Activated CD8-positive, alpha-beta T cell treated with anti-CD3 and anti-CD28 coated beads for 36 hours (primary cell): Measurements from ENCODE around the gene MKNK2. TPM values are rescaled to one million over a fixed set of nuclear protein-coding genes. Genes with fewer than 3 reads are reported as not detected.
"Not testable (repeated sequence)": the region's sequence is repeated elsewhere in the genome, so short reads cannot be mapped to it uniquely, and the experiment has no call there.

Experiments used
- ATAC-seq: fragments of 200-7000 bp; cut with Tn5 transposase; one replicate; pipeline ENCODE4 v1.10.0; 2021; ENCODE audit warnings: mild to moderate bottlenecking, moderate library complexity
- CTCF ChIA-PET: fragments of 350-600 bp; sonication (Branson Sonifier 250); formaldehyde crosslinking; loops from one replicate; lab custom pipeline; 2021; ENCODE audit warnings: antibody characterized with exemption; lab: Charles Lee
- POLR2A ChIA-PET: fragments of 350-600 bp; sonication (Branson Sonifier 250); formaldehyde crosslinking; loops from one replicate; lab custom pipeline; 2021; ENCODE audit warnings: antibody characterized with exemption; lab: Charles Lee
- DNase-seq: peaks from one replicate; pipeline ENCODE4 v3.0.0-alpha.2; 2020
- H3K27ac Mint-ChIP-seq: one replicate; pipeline ENCODE4 v1.8.0; 2021; ENCODE audit warnings: mild to moderate bottlenecking, mixed read lengths
- H3K27me3 Mint-ChIP-seq: one replicate; pipeline ENCODE4 v1.8.0; 2021; ENCODE audit warnings: mixed read lengths
- H3K36me3 Mint-ChIP-seq: one replicate; pipeline ENCODE4 v1.8.0; 2021; ENCODE audit warnings: low read depth, mixed read lengths
- H3K4me1 Mint-ChIP-seq: one replicate; pipeline ENCODE4 v1.8.0; 2021; ENCODE audit warnings: low read depth, mixed read lengths
- H3K4me3 Mint-ChIP-seq: one replicate; pipeline ENCODE4 v1.8.0; 2021; ENCODE audit warnings: mild to moderate bottlenecking, moderate library complexity, mixed read lengths
- H3K9me3 Mint-ChIP-seq: one replicate; pipeline ENCODE4 v1.8.0; 2021; ENCODE audit warnings: mixed read lengths
- intact Hi-C: fragments of 100-400 bp; cut with micrococcal nuclease; formaldehyde crosslinking; loops from one replicate; pipeline ENCODE4 v1.10.0; 2022
- total RNA-seq, 2 experiments: library from RNA; stranded (reverse); gene quantifications; one replicate each; pipeline ENCODE4 v1.2.3, GENCODE V29; 2021
- TF ChIP-seq, protein P1 (sequence below): fragments of 200-600 bp; IDR thresholded peaks from one replicate; pipeline ENCODE4 v1.8.0; 2022; ENCODE audit warnings: antibody characterized with exemption, mild to moderate bottlenecking

The MKNK2 gene
- total RNA-seq, 2 experiments from 2014 or later: 323 to 327 TPM

DNA sequence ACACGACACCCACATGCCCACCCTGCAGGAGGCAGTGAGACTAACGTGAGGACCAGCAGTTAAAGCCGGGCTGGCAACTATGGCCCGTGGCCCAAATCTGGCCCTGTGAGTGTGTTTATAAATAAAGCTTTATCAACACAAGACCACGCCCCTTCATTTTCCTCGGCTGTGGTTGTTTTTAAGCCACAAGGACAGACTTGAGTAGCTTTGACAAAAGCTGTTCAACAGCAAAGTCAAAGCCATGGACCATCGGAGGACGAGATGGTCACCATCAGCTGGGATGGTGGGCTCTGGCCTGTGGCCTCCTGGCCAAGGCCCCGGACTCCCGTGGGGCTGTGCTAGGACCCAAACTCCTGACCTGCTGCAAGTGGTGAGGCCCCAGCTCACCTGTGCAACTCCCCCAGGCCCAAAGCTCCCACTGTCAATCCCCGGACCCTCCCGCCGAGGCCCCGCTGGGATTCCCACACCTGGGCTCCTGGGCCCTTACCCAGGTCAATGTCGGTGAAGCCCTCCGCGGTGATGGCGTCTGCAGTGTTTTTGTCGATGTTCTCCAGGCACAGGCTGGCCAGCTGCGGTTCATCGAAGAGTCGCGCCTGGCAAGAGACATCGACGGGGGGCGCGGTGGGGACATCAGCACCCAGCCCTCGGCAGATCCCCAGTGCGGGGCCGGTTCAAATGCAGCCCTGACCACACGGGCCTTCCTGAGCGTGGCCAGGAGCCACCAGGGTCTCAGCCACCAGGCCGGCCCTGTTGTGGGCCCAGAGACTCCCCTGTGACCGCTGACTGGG is 60.6 kb downstream of the MKNK2 start:
- TF ChIP-seq, protein P1, sequence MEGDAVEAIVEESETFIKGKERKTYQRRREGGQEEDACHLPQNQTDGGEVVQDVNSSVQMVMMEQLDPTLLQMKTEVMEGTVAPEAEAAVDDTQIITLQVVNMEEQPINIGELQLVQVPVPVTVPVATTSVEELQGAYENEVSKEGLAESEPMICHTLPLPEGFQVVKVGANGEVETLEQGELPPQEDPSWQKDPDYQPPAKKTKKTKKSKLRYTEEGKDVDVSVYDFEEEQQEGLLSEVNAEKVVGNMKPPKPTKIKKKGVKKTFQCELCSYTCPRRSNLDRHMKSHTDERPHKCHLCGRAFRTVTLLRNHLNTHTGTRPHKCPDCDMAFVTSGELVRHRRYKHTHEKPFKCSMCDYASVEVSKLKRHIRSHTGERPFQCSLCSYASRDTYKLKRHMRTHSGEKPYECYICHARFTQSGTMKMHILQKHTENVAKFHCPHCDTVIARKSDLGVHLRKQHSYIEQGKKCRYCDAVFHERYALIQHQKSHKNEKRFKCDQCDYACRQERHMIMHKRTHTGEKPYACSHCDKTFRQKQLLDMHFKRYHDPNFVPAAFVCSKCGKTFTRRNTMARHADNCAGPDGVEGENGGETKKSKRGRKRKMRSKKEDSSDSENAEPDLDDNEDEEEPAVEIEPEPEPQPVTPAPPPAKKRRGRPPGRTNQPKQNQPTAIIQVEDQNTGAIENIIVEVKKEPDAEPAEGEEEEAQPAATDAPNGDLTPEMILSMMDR: no peak
- no peak for DNase-seq
- Mint-ChIP-seq H3K36me3 (peaks cover 3% of the 10 kb centered on the region), H3K27ac (no peak overlapping the region), H3K27me3 (no peaks in the 10 kb centered on the region), H3K4me3 (no peak overlapping the region), H3K9me3 (no peaks in the 10 kb centered on the region), H3K4me1 (no peaks in the 10 kb centered on the region)
- intact Hi-C loops: no loop called here
- POLR2A ChIA-PET: interaction anchor here (1.1 to 1.7 kb wide), 3 partner anchors 15 to 81 kb away, joined by 3 to 5 read pairs (median 4); no protein-coding TSS in a partner anchor
- CTCF ChIA-PET: no interaction called here
- ATAC-seq: no peak

DNA sequence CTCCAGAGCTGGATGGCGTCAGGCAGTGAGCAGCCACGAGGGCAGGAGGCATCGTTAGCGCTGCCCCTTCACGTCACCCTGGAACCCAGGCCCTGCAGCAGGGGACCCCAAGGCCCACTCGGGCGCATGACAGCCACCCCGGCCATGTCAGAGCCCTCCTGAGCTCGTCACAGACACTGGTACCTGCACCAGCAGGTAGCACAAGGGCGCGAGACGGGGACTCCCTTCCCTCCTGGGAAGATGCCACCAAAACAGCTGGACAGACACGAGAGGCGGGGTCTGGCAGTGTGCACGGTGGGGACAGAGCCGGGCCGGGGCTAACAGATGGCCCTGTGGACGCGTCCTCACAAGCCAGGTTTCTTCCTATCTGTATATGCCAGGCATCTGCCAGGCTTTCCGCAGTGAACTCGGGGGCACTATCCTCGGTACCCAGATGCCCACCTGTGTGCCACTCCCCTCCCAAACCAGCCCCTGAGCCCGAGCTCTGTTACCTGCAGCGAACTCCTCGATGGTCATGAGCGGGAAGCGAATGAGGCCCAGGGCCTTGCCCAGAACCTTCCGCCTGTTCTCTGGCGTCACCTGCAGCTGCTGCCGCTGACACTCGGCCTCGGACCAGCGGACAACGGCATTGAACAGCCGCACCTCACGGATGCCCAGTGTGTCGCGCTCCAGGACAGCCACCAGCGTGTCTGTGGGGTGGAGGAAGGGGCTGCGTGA is 61.4 kb downstream of the MKNK2 start:
- ChIA-PET CTCF (no interaction called here), POLR2A (interaction anchor here (0.6 to 1.7 kb wide), 3 partner anchors 14 to 73 kb away, joined by 3 to 5 read pairs (median 4); no protein-coding TSS in a partner anchor)
- DNase-seq: no peak
- Mint-ChIP-seq H3K4me1 (no peaks in the 10 kb centered on the region), H3K36me3 (peaks cover 7% of the 10 kb centered on the region), H3K4me3 (no peak overlapping the region), H3K9me3 (no peaks in the 10 kb centered on the region), H3K27me3 (no peaks in the 10 kb centered on the region), H3K27ac (no peak overlapping the region)
- TF ChIP-seq, protein P1: no peak
- no peak for ATAC-seq
- intact Hi-C loops: no loop called here

DNA sequence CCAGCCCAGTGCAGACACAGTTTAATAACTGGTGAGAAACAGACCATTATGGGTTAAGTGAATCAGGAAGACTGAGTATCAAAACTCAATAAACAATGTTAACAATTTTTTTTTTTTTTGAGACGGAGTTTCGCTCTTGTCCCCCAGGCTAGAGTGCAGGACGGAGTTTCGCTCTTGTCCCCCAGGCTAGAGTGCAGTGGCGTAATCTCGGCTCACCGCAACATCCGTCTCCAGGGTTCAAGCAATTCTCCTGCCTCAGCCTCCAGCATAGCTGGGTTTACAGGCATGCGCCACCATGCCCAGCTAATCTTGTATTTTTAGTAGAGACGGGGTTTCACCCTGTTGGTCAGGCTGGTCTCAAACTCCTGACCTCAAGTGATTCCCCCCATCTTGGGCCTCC is 62.6 kb downstream of the MKNK2 start:
- POLR2A ChIA-PET: not testable (repeated sequence)

More for the DNA sequence above, 62.6 kb downstream of the MKNK2 start:
- H3K27ac Mint-ChIP-seq, H3K9me3 Mint-ChIP-seq, intact Hi-C loops, H3K27me3 Mint-ChIP-seq, H3K36me3 Mint-ChIP-seq, ATAC-seq, H3K4me1 Mint-ChIP-seq, H3K4me3 Mint-ChIP-seq, DNase-seq: not testable (repeated sequence)
- CTCF ChIA-PET: interaction anchor here (0.7 to 1.2 kb wide), 2 partner anchors 31 to 192 kb away, joined by 3 to 4 read pairs; no protein-coding TSS in a partner anchor

Other genes with a start within 250 kb of the MKNK2 start
- 1 to 10 TPM; 5.8 to 8.2 TPM for gene ATP8B3, start 239.0 kb downstream of the MKNK2 start, total RNA-seq
- 10 to 100 TPM; 43.4 to 46.8 TPM for gene REXO1, start 202.8 kb downstream of the MKNK2 start, total RNA-seq
- gene KLF16, start 187.7 kb downstream of the MKNK2 start, total RNA-seq: 10 to 100 TPM; 25.6 to 27.7 TPM
- gene ABHD17A, start 165.7 kb downstream of the MKNK2 start, total RNA-seq: 100 to 1,000 TPM; 112 to 113 TPM
- gene ADAT3, start 145.8 kb downstream of the MKNK2 start, total RNA-seq: 1 to 10 TPM; 5.3 to 6.7 TPM
- 10 to 100 TPM; 23.1 to 25.1 TPM for gene SCAMP4, start 145.8 kb downstream of the MKNK2 start, total RNA-seq
- gene CSNK1G2, start 110.1 kb downstream of the MKNK2 start, total RNA-seq: 10 to 100 TPM; 51.9 to 57.5 TPM
- 10 to 100 TPM; 36.5 to 44.6 TPM for gene BTBD2, start 35.5 kb downstream of the MKNK2 start, total RNA-seq
- gene MOB3A, start 45.1 kb upstream of the MKNK2 start, total RNA-seq: 100 to 1,000 TPM; 175 to 185 TPM
- gene IZUMO4, start 45.7 kb upstream of the MKNK2 start, total RNA-seq: 10 to 100 TPM; 22.6 to 23.0 TPM
- gene AP3D1, start 100.3 kb upstream of the MKNK2 start, total RNA-seq: 10 to 100 TPM; 73.7 to 74.1 TPM
- 10 to 100 TPM; 92.7 to 96.6 TPM for gene DOT1L, start 112.7 kb upstream of the MKNK2 start, total RNA-seq
- 10 to 100 TPM; 65.3 to 72.8 TPM for gene PLEKHJ1, start 185.1 kb upstream of the MKNK2 start, total RNA-seq
- gene SF3A2, start 185.6 kb upstream of the MKNK2 start, total RNA-seq: 100 to 1,000 TPM; 157 to 163 TPM
- gene AMH, start 198.1 kb upstream of the MKNK2 start, total RNA-seq: 1 to 10 TPM; 4.5 to 6.1 TPM
- 1 to 10 TPM; 1.0 TPM for gene JSRP1, start 205.2 kb upstream of the MKNK2 start, total RNA-seq
- not detected for gene PEAK3, start 230.9 kb upstream of the MKNK2 start, total RNA-seq